NCI-H1694 (cell line): ENCODE data around the gene AFDN.
"Not testable (repeated sequence)": the region's sequence is repeated elsewhere in the genome, so short reads cannot be mapped to it uniquely, and the experiment has no call there.

Source experiments
- DNase-seq: peaks from one replicate; lab custom pipeline; 2025; lab: John Stamatoyannopoulos, UW

Gene AFDN

DNA sequence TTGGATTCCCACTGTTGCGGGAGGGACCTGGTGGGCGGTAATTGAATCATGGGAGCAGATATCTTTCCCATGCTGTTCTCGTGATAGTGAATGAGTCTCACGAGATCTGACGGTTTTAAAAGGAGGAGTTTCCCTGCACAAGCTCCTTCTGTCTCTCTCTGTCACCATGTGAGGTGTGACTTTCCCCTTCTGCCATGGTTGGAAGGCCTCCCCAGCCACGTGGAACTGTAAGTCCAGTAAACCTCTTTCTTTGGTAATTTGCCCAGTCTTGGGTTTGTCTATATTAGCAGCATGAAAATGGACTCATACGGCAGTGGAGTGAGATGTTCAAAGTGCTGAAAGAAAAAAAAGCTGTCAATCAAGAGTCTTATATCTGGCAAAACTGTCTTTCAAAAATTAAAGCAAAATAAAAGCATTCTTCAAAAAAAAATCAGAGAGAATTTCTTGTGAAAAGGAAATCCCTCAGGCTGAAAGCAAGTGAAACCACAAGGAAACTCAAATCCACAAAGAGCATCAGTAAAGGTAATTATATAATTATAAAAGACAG lies 155.3 kb downstream of the AFDN start:
- no peak for DNase-seq

- no peak for DNase-seq
These were observed 157.5 kb downstream of the AFDN start for GRCh38 chr6:167984144-167984719.

- DNase-seq, result no peak
These were observed 158.3 kb downstream of the AFDN start for GRCh38 chr6:167984876-167985604.

DNA sequence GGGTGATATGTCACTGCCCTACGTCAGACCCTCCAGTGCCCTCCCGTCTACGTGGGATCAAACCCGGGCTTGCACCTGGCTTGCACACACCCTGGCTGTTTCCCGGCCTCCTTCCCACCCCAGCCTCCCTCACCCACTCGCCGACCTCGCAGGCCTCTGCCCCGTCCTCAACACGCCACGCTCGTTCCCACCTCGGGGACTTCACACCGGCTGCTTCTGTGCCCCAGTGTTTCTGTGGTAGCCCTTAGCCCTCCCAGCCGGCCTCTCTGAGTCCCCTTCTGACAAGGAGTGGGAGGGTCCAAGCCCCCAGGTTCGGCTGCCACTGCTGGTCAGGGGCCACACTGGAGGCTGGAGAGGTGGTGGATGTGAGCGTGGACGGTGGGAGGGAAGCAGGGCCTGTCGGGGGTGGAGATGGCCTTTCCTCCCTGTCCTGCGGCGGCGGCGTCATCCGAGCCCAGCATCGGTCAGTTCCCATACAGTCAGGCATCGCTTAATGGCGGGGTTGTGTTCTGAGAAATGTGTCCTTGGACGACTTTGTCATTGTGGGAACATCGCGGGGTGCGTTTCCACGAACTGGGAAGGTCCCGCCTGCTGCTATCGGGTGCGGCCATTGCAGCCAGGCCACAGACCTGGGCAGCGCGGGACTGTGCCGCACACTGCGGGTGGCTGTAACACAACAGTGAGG lies 159.3 kb downstream of the AFDN start:
- no peak for DNase-seq

DNA sequence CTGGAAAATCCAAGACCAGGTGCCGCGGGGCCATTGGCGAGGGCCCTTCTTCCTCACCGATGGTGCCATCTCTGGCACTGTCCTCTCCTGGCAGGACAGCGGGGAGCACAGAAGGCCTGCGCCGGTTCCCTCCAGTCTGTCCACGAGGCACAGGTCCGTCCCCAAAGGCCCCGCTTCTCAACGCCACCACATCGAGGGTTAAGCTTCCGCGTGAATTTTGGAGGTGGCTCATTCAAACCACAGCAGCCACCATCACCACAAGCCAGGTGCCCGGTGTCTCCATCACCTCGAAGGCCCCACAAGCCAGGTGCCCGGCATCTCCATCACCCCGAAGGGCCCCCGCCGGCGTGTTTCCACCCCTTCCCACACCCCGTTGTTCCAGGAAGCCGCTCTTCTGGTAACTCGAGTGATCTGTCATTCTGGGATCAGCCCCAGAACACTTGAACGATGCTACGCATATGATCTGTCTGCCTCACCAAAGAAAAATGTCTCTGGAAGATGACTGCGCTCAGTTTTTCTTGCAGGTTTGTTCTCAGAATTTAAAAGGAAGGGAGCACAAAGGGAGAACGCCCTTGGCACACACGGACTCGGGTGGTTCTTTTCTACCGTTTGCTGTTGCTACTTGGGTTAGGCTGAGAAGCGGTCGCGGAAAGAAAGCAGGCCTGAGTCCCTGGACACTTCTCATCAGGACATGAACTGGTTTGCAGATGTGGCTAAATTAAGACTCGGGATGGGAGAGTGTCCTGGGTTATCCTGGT lies 160.9 kb downstream of the AFDN start:
- no peak for DNase-seq

GRCh38 chr6:167988154-167988495 lies 161.4 kb downstream of the AFDN start:
- no peak for DNase-seq

DNA sequence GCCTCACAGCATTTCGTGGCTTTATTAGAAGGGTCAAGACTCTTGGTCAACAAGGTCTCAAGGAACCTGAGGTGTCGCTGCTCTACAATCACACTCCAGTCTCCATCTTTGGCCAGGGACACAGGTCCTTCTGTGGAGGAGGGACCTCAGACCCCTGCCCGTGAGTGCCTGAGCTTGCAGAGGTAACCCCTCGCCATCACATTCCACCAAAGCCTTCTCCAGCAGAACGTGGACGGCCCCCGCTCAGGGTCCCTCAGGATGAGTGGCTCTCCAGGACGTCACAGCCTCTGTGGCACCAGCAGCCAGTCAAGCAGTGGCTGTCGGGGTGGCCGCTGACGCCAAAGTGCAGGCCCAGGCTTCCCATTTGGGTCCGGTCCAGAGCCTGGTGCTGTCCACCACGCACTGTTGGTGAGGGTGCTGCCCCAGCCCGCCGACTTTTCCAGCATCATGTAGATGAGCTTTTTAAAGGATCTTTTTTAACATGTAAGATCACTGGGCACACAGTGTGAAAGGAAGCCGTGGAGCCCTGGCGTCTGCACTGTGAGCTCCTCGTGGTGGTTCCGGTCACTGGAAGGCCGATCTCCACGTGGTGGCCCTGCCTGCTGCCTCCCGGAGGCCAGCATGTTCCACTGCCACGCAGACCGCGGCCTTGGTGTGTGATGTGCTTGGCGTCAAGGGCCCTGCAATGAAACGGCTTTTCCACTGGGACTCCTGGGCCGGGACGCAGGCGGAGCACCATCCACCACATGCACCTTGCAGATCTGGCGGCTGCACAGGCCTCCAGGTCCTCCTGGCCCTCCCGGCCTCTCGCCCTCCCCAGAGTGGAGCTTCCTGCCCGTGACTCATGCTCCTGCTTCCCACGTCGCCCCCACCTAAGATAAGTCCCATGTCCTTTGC lies 162.5 kb downstream of the AFDN start:
- DNase-seq, result no peak

GRCh38 chr6:167990016-167990945 lies 163.6 kb downstream of the AFDN start:
- DNase-seq, result no peak

GRCh38 chr6:167993169-167993568 lies 166.5 kb downstream of the AFDN start:
- DNase-seq, result no peak

GRCh38 chr6:167993831-167994230 lies 167.1 kb downstream of the AFDN start:
- no peak for DNase-seq

DNA sequence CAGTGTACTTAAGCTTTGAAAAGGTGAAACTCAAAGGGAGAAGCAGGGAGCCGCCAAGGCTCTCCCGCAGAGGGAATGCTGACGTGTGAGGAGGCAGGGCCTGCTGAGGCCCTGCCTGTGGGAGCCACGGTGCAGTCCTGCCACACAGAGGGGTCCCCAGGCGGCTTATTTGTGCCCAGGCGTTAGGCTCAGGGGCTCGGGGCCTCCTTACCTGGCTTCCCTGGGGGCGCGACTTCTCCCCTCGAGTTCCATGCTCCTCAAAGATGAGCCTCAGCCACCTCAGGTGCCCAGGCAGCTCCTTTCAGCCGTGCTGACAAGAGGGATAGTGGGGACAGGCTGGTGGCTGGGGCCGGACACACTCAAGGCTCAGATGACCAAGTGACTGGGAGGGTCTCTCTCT lies 168.6 kb downstream of the AFDN start:
- DNase-seq, result no peak

DNA sequence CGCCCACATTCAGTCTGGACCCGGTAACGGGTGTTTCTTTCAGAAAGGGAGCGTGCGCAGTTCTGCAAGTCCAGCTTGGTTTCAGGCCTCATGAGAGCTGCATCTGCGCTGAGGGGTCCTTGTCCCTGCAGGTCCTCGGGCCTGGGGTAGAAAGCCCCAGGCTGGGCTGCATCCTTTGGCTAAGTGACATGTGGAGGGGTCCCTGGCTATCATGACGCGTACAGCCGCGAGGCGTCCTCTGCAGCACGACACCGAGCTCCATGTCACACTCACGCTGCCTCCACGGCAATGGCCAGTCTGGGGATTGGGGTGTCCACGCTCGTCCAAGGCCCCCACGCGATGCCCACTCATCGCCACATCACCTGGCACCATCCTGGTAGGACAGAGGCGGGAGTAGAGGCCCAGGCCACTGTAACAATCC lies 169.0 kb downstream of the AFDN start:
- no peak for DNase-seq

DNA sequence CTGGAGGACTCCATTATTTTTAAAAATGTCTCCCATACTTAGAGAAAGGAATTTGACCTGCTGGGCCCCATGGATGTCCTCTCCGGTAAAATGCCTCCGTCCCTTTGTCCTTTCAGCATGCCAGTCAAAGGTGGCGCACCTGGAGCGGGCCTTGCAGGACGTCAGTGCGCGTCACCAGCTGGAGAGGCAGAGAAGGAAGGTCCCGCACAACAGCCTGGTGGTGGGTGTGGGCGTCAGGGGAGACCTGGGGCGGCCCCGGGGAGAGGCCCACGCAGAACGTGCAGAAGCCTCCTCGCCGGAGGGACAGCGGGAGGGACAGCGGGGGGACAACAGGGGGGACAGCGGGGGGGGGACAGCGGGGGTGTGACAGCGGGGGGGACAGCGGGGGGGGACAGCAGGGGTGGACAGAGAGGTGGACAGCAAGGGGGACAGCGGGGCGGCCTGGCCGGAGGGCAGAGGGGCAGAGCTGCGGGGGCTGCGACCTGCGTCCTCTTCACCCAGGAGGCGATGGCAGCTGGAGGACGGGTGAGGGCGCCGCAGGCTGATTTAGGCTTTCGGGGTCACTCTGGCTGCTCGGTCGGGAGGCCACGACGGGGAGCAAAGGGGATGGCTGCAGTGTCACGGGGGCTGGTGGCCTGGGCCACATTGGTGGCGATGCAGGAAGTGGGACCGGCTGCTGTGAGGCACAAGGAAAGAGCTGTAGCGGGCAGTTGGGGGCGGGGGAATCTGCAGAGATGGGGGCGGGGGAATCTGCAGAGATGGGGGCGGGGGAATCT lies 169.9 kb downstream of the AFDN start:
- DNase-seq, result no peak

DNA sequence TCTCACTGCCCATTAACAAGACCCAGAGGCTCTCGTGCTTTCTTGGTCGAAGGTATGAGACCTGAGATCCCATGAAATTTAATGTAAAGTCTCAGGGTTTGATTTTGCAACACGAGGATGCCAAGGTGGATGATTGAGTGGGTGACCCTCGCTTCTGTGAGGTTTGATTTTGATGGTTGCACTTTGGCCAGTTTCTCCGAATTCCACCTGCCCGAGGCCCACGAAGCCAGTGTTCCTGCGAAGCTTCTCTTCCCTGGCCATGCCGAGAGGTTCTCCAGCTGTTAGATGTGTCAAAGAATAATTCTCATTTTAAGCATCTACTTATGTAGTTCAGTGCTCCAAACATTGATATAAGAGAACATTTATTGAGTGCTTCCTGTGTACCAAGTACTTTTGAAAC lies 170.9 kb downstream of the AFDN start, which contains the start of gene KIF25:
KIF25 (plus strand) TSS at position 30 of the 400 bp plus-strand sequence. CDS start 31,915 bp downstream, outside the sequence.
- no peak for DNase-seq

DNA sequence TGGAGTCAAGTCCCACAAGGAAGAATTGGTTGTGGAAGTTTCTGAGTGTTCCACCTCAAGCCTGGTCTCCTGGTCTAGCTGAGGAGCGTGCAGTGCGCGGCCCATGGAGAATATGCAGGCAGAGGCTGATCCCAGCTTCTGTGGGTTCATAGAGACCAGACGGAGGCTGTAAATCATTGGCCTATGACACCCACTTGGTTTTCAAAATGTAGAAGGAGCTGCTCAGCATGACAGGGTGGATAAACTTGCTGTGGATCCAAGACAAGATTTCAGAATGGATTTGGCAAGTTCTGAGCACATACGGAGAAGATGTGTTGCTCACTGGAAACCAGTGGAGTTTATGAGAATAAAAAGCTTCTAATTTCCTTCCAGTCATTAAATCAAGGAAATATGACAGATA lies 171.5 kb downstream of the AFDN start:
- DNase-seq, result no peak

- DNase-seq, result no peak
These were observed 173.7 kb downstream of the AFDN start for GRCh38 chr6:168000198-168001028.

GRCh38 chr6:168001029-168001332 lies 174.3 kb downstream of the AFDN start:
- DNase-seq, result no peak

- DNase-seq, result not testable (repeated sequence)
These were observed 174.8 kb downstream of the AFDN start for GRCh38 chr6:168001514-168001913.

DNA sequence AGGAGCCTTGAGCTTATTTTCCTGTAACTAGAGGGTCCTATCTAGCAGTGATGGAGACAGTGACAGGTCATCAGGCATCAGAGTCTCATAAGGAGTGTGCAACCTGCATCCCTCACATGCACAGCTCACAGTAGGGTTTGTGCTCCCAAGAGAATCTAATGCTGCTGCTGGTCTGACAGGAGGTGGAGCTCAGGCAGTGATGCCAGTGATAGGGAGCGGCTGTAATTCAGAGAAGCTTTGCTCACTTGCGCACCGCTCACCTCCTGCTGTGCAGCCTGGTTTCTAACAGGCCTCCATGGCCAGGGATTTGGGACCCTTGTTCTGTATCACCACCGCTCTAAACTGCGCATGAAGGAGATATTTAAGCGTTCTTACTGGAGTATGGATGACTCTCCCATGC lies 176.1 kb downstream of the AFDN start:
- no peak for DNase-seq
